IgD-negative memory B cell (primary cell): ENCODE data around the gene L3MBTL2. TPM values are rescaled to one million over a fixed set of nuclear protein-coding genes. Genes with fewer than 3 reads are reported as not detected.

Experiments
- H3K27ac Mint-ChIP-seq, 3 donors: one replicate each; pipeline ENCODE4 v1.8.0; 2020 to 2022; ENCODE audit warnings: mild to moderate bottlenecking in 3 of 3, mixed read lengths in 3 of 3, moderate library complexity in 1 of 3
- H3K27me3 Mint-ChIP-seq: one replicate; pipeline ENCODE4 v1.8.0; 2021; ENCODE audit warnings: mixed read lengths
- H3K36me3 Mint-ChIP-seq: one replicate; pipeline ENCODE4 v1.8.0; 2020; ENCODE audit warnings: mild to moderate bottlenecking, mixed read lengths
- H3K4me1 Mint-ChIP-seq, 3 donors: one replicate each; pipeline ENCODE4 v1.8.0; 2020 to 2022; ENCODE audit warnings: mixed read lengths in 3 of 3, mild to moderate bottlenecking in 1 of 3
- H3K4me3 Mint-ChIP-seq, 4 donors: one replicate each; pipeline ENCODE4 v1.8.0; 2020 to 2022; ENCODE audit warnings: mild to moderate bottlenecking in 4 of 4, mixed read lengths in 4 of 4, moderate library complexity in 3 of 4
- H3K9me3 Mint-ChIP-seq, 3 donors: one replicate each; pipeline ENCODE4 v1.8.0; 2020 to 2021; ENCODE audit warnings: mixed read lengths in 3 of 3, mild to moderate bottlenecking in 1 of 3
- polyA plus RNA-seq: library from polyadenylated mRNA; unstranded; fragments of 300-500 nt; fragmentation: Illumina TruSeq; gene quantifications from one replicate; pipeline ENCODE4 v1.2.3, GENCODE V29; 2021

Gene L3MBTL2
- polyA plus RNA-seq, 1 donor from 2014 or later: 29.8 TPM

- Mint-ChIP-seq H3K36me3 (peaks cover 5% of the 10 kb centered on the region), H3K9me3 (no peaks in the 10 kb centered on the region), H3K27me3 (no peaks in the 10 kb centered on the region), H3K27ac (no peak overlapping the region), H3K4me1 (no peaks in the 10 kb centered on the region), H3K4me3 (no peak overlapping the region)
Measured at GRCh38 chr22:41229730-41230400, 24.8 kb downstream of the L3MBTL2 start.

GRCh38 chr22:41230401-41230785, 25.3 kb downstream of the L3MBTL2 start:
- no peak overlapping the region for H3K4me3 Mint-ChIP-seq
- no peaks in the 10 kb centered on the region for H3K4me1 Mint-ChIP-seq
- H3K36me3 Mint-ChIP-seq: peaks cover 5% of the 10 kb centered on the region
- H3K27me3 Mint-ChIP-seq: no peaks in the 10 kb centered on the region
- H3K9me3 Mint-ChIP-seq: no peaks in the 10 kb centered on the region
- no peak overlapping the region for H3K27ac Mint-ChIP-seq

GRCh38 chr22:41231369-41231768, 26.3 kb downstream of the L3MBTL2 start:
- H3K4me1 Mint-ChIP-seq: no peaks in the 10 kb centered on the region
- H3K27ac Mint-ChIP-seq: no peak overlapping the region
- no peak overlapping the region for H3K4me3 Mint-ChIP-seq
- no peaks in the 10 kb centered on the region for H3K27me3 Mint-ChIP-seq
- peaks cover 5% of the 10 kb centered on the region for H3K36me3 Mint-ChIP-seq
- H3K9me3 Mint-ChIP-seq: no peaks in the 10 kb centered on the region

- Mint-ChIP-seq H3K4me1 (peaks cover 0 to 7% (median 2%) of the 10 kb centered on the region in 3 donors), H3K9me3 (no peaks in the 10 kb centered on the region), H3K4me3 (no peak overlapping the region)
Measured at GRCh38 chr22:41234815-41235695, 29.9 kb downstream of the L3MBTL2 start.

GRCh38 chr22:41237036-41237706, 32.1 kb downstream of the L3MBTL2 start:
- no peaks in the 10 kb centered on the region for H3K9me3 Mint-ChIP-seq
- peak overlapping the region; percentile 13 to 72 (median 42) for H3K4me3 Mint-ChIP-seq
- no peaks in the 10 kb centered on the region for H3K36me3 Mint-ChIP-seq
- no peak overlapping the region for H3K27ac Mint-ChIP-seq
- peaks cover 2% of the 10 kb centered on the region for H3K27me3 Mint-ChIP-seq
- peaks cover 0 to 7% (median 2%) of the 10 kb centered on the region in 3 donors for H3K4me1 Mint-ChIP-seq

More at GRCh38 chr22:41234815-41235695, 29.9 kb downstream of the L3MBTL2 start:
- Mint-ChIP-seq H3K27ac (no peak overlapping the region), H3K36me3 (peaks cover under 1% of the 10 kb centered on the region), H3K27me3 (peaks cover 2% of the 10 kb centered on the region)

- Mint-ChIP-seq H3K9me3 (no peaks in the 10 kb centered on the region), H3K27me3 (peaks cover 2% of the 10 kb centered on the region), H3K4me3 (peak overlapping the region; percentile 13 to 72 (median 42)), H3K4me1 (peaks cover 0 to 7% (median 2%) of the 10 kb centered on the region in 3 donors), H3K36me3 (no peaks in the 10 kb centered on the region), H3K27ac (no peak overlapping the region)
Measured at GRCh38 chr22:41237707-41238569, 32.8 kb downstream of the L3MBTL2 start.

- Mint-ChIP-seq H3K27ac (no peak overlapping the region), H3K4me3 (peak overlapping the region; percentile 59 to 90 (median 70)), H3K4me1 (peaks cover 0 to 7% (median 2%) of the 10 kb centered on the region in 3 donors)
Measured at GRCh38 chr22:41238570-41239442, 33.7 kb downstream of the L3MBTL2 start.

GRCh38 chr22:41239443-41240128, 34.5 kb downstream of the L3MBTL2 start:
- Mint-ChIP-seq H3K4me3 (peak overlapping the region in 1 of 4 donors; percentile 60), H3K27ac (no peak overlapping the region), H3K36me3 (no peaks in the 10 kb centered on the region), H3K4me1 (peaks cover 0 to 7% (median 4%) of the 10 kb centered on the region in 3 donors), H3K9me3 (no peaks in the 10 kb centered on the region), H3K27me3 (peaks cover 2% of the 10 kb centered on the region)

More at GRCh38 chr22:41238570-41239442, 33.7 kb downstream of the L3MBTL2 start:
- Mint-ChIP-seq H3K9me3 (no peaks in the 10 kb centered on the region), H3K36me3 (no peaks in the 10 kb centered on the region), H3K27me3 (peaks cover 2% of the 10 kb centered on the region)

- Mint-ChIP-seq H3K4me1 (peaks cover 0 to 7% (median 4%) of the 10 kb centered on the region in 3 donors), H3K27ac (no peak within 1 kb of the TSS), H3K9me3 (no peaks in the 10 kb centered on the region), H3K4me3 (peak within 1 kb of the TSS in 1 of 4 donors; percentile 47), H3K36me3 (peaks cover 3% of the 10 kb centered on the region), H3K27me3 (peaks cover 2% of the 10 kb centered on the region)
Measured at GRCh38 chr22:41240377-41241132, 35.4 kb downstream of the L3MBTL2 start, which contains the start of gene CHADL. CHADL (minus strand) TSS chr22:41240931; CDS start chr22:41240881, 50 bp downstream.

GRCh38 chr22:41241133-41241676, 36.1 kb downstream of the L3MBTL2 start:
- no peak overlapping the region for H3K27ac Mint-ChIP-seq
- H3K36me3 Mint-ChIP-seq: peaks cover 3% of the 10 kb centered on the region
- H3K9me3 Mint-ChIP-seq: no peaks in the 10 kb centered on the region
- peak overlapping the region in 1 of 4 donors; percentile 47 for H3K4me3 Mint-ChIP-seq
- peaks cover 0 to 7% (median 4%) of the 10 kb centered on the region in 3 donors for H3K4me1 Mint-ChIP-seq
- H3K27me3 Mint-ChIP-seq: peaks cover 2% of the 10 kb centered on the region

- peaks cover 3% of the 10 kb centered on the region for H3K36me3 Mint-ChIP-seq
- peaks cover 2% of the 10 kb centered on the region for H3K27me3 Mint-ChIP-seq
- H3K4me3 Mint-ChIP-seq: no peak overlapping the region
- H3K9me3 Mint-ChIP-seq: no peaks in the 10 kb centered on the region
- no peak overlapping the region for H3K27ac Mint-ChIP-seq
- H3K4me1 Mint-ChIP-seq: peaks cover 0 to 3% (median 2%) of the 10 kb centered on the region in 3 donors
Measured at GRCh38 chr22:41242396-41243117, 37.4 kb downstream of the L3MBTL2 start.

- Mint-ChIP-seq H3K9me3 (no peaks in the 10 kb centered on the region), H3K27me3 (peaks cover 2% of the 10 kb centered on the region), H3K27ac (no peak overlapping the region), H3K36me3 (peaks cover 3% of the 10 kb centered on the region), H3K4me3 (no peak overlapping the region), H3K4me1 (peaks cover 0 to 3% (median 2%) of the 10 kb centered on the region in 3 donors)
Measured at GRCh38 chr22:41243361-41243760, 38.2 kb downstream of the L3MBTL2 start.
